HepG2 (cell line): ENCODE measurements around the gene IL2RA. TPM values are rescaled to one million over a fixed set of nuclear protein-coding genes. Genes with fewer than 3 reads are reported as not detected.
A peak's percentile ranks its signal among the peaks of the same experiment; 100 is the strongest.

Experiments used
- CREM ChIP-seq, 2 experiments: sonication (generic) in 1 of 2; formaldehyde crosslinking in 1 of 2; IDR thresholded peaks; 2 replicates each; pipeline versions ENCODE4 v1.4.0 to v1.6.1; 2016 to 2020; ENCODE audit warnings: antibody characterized with exemption in 1 of 2, mild to moderate bottlenecking in 1 of 2, missing genetic modification reagents in 1 of 2
- DMAP1 ChIP-seq: IDR thresholded peaks from 2 replicates; pipeline ENCODE4 v1.6.1; 2016
- ERF ChIP-seq: IDR thresholded peaks from 2 replicates; pipeline ENCODE4 v1.6.1; 2018; ENCODE audit warnings: missing biosample characterization, missing genetic modification reagents
- GABPB1 ChIP-seq: IDR thresholded peaks from 2 replicates; pipeline ENCODE4 v1.6.1; 2016; ENCODE audit warnings: mild to moderate bottlenecking, missing genetic modification reagents, moderate library complexity, missing compliant biosample characterization
- HIVEP1 ChIP-seq: sonication (generic); formaldehyde crosslinking; IDR thresholded peaks from 2 replicates; pipeline ENCODE4 v1.4.0; 2020; ENCODE audit warnings: mild to moderate bottlenecking, missing genetic modification reagents
- MTF2 ChIP-seq: sonication (generic); formaldehyde crosslinking; IDR thresholded peaks from 2 replicates; pipeline ENCODE4 v1.5.0; 2020; ENCODE audit warnings: missing genetic modification reagents, borderline replicate concordance
- NAIF1 ChIP-seq: sonication (generic); formaldehyde crosslinking; IDR thresholded peaks from 2 replicates; pipeline ENCODE4 v1.5.0; 2020; ENCODE audit warnings: mild to moderate bottlenecking, missing genetic modification reagents, borderline replicate concordance
- PRDM15 ChIP-seq: sonication (generic); formaldehyde crosslinking; IDR thresholded peaks from 2 replicates; pipeline ENCODE4 v1.4.0; 2020; ENCODE audit warnings: missing genetic modification reagents
- PREB ChIP-seq: sonication (generic); formaldehyde crosslinking; IDR thresholded peaks from 2 replicates; pipeline ENCODE4 v1.4.0; 2020; ENCODE audit warnings: missing genetic modification reagents
- RARA ChIP-seq: IDR thresholded peaks from 2 replicates; pipeline ENCODE4 v1.6.1; 2016; ENCODE audit warnings: missing genetic modification reagents, missing compliant biosample characterization
- RBFOX2 ChIP-seq: fragments of 200-400 bp; formaldehyde crosslinking; IDR thresholded peaks from 2 replicates; pipeline ENCODE4 v1.6.1; 2017; ENCODE audit warnings: low read depth, mild to moderate bottlenecking, low read length
- STAT5B ChIP-seq: sonication (generic); formaldehyde crosslinking; IDR thresholded peaks from 2 replicates; pipeline ENCODE4 v1.4.0; 2020; ENCODE audit warnings: missing genetic modification reagents
- TRIM22 ChIP-seq: fragments of 450-650 bp; IDR thresholded peaks from 2 replicates; pipeline ENCODE4 v1.6.1; 2017
- ZFP91 ChIP-seq: sonication (generic); formaldehyde crosslinking; IDR thresholded peaks from 2 replicates; pipeline ENCODE4 v1.9.0; 2022; ENCODE audit warnings: missing genetic modification reagents, mild to moderate bottlenecking, borderline replicate concordance
- ZNF121 ChIP-seq: sonication (generic); formaldehyde crosslinking; IDR thresholded peaks from 2 replicates; pipeline ENCODE4 v1.5.0; 2020; ENCODE audit warnings: mild to moderate bottlenecking, missing genetic modification reagents
- ZNF136 ChIP-seq: sonication (generic); formaldehyde crosslinking; IDR thresholded peaks from 2 replicates; pipeline ENCODE4 v1.8.1; 2022; ENCODE audit warnings: low read depth, mild to moderate bottlenecking, moderate library complexity, missing genetic modification reagents
- ZNF44 ChIP-seq: sonication (generic); formaldehyde crosslinking; IDR thresholded peaks from 2 replicates; pipeline ENCODE4 v1.5.1; 2020; ENCODE audit warnings: mild to moderate bottlenecking, missing genetic modification reagents
- ZNF569 ChIP-seq: sonication (generic); formaldehyde crosslinking; IDR thresholded peaks from 2 replicates; pipeline ENCODE4 v1.5.0; 2020; ENCODE audit warnings: mild to moderate bottlenecking, missing genetic modification reagents, moderate library complexity, borderline replicate concordance
- ZNF572 ChIP-seq: sonication (generic); formaldehyde crosslinking; IDR thresholded peaks from 2 replicates; pipeline ENCODE4 v1.5.1; 2020; ENCODE audit warnings: mild to moderate bottlenecking, missing genetic modification reagents
- ZNF775 ChIP-seq: sonication (generic); formaldehyde crosslinking; IDR thresholded peaks from 2 replicates; pipeline ENCODE4 v1.4.0; 2020; ENCODE audit warnings: missing genetic modification reagents, mild to moderate bottlenecking, moderate library complexity, borderline replicate concordance
- ZNF777 ChIP-seq: sonication (generic); formaldehyde crosslinking; IDR thresholded peaks from 2 replicates; pipeline ENCODE4 v1.4.0; 2020; ENCODE audit warnings: missing genetic modification reagents
- ZNF879 ChIP-seq: sonication (generic); formaldehyde crosslinking; IDR thresholded peaks from 2 replicates; pipeline ENCODE4 v1.8.1; 2023; ENCODE audit warnings: missing genetic modification reagents
- polyA plus RNA-seq, 8 experiments: library from polyadenylated mRNA; depleted of rRNA in 3 of 8; stranded (reverse) in 7 of 8; unstranded in 1 of 8; fragments of >200 nt; fragmentation: Illumina TruSeq in 4 of 8; extraction: Trizol in 4 of 8; gene quantifications; 2 replicates each; pipeline versions ENCODE4 v1.2.1 to v1.2.3, GENCODE V29; 2011 to 2016; ENCODE audit warnings: low read depth in 4 of 8, missing spikeins in 1 of 8, mixed read lengths in 1 of 8; ENCODE audit not compliant: insufficient read depth in 1 of 8
- total RNA-seq, 5 experiments: library from RNA; depleted of rRNA; stranded (reverse); fragments of >200 nt; fragmentation: Illumina TruSeq; extraction: Trizol; gene quantifications; 2 replicates each; pipeline ENCODE4 v1.2.3, GENCODE V29; 2016; ENCODE audit warnings: low read depth in 1 of 5

The IL2RA gene
- total and polyA plus RNA-seq, 2 of the 13 experiments (the other 11 are each of a cell fraction or from before 2014, with no cell fraction given) = not detected

- peak; percentile 43; the same call in 1 of the 2 replicates for TF ChIP-seq MTF2
- no peak for TF ChIP-seq ZNF775
- TF ChIP-seq STAT5B (CRISPR knock-in tag) = no peak
- no peak for TF ChIP-seq PREB (CRISPR knock-in tag)
- TF ChIP-seq GABPB1 (CRISPR knock-in tag) = peak; percentile 29; the same call in 1 of the 2 replicates
- TF ChIP-seq ZNF121 = no peak
- peak; percentile 33; the same call in 1 of the 2 replicates for TF ChIP-seq RBFOX2
- TF ChIP-seq ZNF777 = peak; percentile 90
- TF ChIP-seq PRDM15 = no peak
- TF ChIP-seq ZNF569 (CRISPR knock-in tag) = no peak
- no peak for TF ChIP-seq ZNF44 (CRISPR knock-in tag)
- no peak for TF ChIP-seq CREM (IDR thresholded peaks at IDR 0.05)
- TF ChIP-seq CREM (CRISPR knock-in tag; IDR thresholded peaks at IDR 0.05) = no peak
- 0 out of 2 replicates have a peak, but pooled peaks have one; percentile 27 for TF ChIP-seq HIVEP1 (CRISPR knock-in tag)
- TF ChIP-seq TRIM22 = no peak
- TF ChIP-seq ZFP91 (CRISPR knock-in tag) = peak; percentile 40; the same call in 1 of the 2 replicates
- no peak for TF ChIP-seq RARA
- TF ChIP-seq ZNF136 (CRISPR knock-in tag) = no peak
- no peak for TF ChIP-seq NAIF1 (CRISPR knock-in tag)
- TF ChIP-seq ZNF879 (CRISPR knock-in tag) = no peak
- TF ChIP-seq ERF = no peak
- TF ChIP-seq DMAP1 (CRISPR knock-in tag) = no peak
- no peak for TF ChIP-seq ZNF572
Observed at GRCh38 chr10:5977471-5978229, 84.5 kb downstream of the IL2RA start, which contains the start of gene IL15RA (continued).
